GM18873 (cell line): Measurements from ENCODE around the gene BNIPL.

Experiments used
- ATAC-seq: cut with Tn5 transposase; IDR thresholded peaks from one replicate; pipeline ENCODE4 v1.9.1; 2021; ENCODE audit warnings: mild to moderate bottlenecking, moderate library complexity, moderate number of reproducible peaks; ENCODE audit not compliant: unreplicated experiment, low FRiP score

BNIPL gene

DNA sequence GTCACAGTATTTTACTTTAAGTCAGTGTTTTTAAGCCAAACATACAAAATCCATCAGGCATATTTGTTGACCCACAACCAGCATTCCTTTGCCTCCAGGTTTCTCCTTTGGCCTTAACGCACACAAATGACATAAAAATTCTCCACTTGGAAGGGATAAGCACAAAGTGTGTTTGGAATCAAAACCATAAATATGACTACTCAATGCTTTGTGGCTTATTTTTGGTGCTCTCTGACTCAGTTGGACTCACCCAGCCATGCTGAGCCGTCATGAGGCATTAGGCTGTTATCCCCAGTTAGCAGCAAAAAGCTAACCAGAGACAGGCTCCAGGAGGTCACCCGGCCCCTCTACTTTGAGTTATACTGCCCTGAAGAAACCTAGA lies 27.2 kb upstream of the BNIPL start:
- ATAC-seq, result no peak

DNA sequence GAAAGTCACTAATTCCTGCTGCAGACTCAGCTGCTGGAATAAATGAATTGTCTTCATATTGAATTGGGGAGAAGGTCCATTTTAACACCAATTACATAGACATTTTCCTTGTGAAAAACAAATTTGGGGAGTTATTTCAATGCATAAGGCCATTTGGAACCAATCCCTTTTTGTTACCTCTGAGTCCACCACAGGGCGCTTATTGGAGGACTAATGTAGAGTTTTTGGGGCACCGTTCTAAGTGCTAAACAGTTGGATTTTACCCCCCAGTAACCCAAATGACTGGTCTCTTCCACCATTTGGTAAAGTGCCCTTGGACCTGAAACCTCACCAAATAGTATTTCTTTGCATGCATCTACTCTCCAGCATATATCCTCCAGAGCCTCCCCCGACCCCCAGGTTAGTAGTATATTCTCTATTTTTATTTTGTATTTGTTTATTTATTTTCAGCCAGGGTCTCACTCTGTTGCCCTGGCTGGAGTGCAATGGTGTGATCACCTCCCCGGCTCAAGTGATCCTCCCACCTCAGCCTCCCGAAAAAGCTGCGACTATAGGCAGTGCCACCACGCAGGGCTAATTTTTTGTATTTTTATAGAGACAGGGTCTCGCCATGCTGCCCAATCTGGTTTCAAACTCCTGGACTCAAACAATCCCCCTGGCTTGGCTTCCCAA lies 26.6 kb upstream of the BNIPL start:
- ATAC-seq, result no peak

GRCh38 chr1:151010346-151010726 lies 26.1 kb upstream of the BNIPL start:
- ATAC-seq, result no peak

GRCh38 chr1:151011154-151011850 lies 25.1 kb upstream of the BNIPL start:
- no peak for ATAC-seq

DNA sequence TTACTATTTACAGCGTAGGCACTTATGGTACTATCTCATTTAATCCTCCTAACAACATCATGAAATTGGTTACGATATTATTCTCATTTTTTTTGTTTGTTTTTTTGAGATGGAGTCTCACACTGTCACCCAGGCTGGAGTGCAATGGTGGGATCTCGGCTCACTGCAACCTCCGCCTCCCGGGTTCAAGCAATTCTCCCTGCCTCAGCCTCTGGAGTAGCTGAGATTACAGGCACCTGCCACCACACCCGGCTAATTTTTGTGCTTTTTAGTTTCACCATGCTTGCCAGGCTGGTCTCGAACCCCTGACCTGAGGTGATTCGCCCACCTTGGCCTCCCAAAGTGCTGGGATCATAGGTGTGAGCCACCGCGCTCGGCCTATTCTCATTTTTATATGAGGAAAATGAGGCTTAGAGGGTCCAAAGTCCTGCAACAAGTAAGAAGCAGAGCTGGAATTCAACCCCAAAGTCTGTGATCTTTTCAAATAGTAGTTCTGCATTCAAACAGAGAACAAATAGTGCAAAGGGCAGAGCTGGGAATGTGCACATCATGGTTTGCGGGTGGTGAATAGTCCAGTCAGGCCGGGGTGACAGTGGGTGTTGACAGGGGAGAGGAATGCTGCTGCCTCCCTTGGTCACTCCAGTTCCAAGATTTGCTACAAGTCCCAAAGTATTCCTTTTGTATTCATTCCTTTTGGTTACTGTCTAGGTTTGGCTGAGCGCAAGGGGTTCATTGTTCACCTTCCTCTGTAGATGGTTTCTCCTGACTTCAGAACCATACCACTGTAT lies 23.5 kb upstream of the BNIPL start:
- ATAC-seq, result no peak

- no peak for ATAC-seq
Observed at GRCh38 chr1:151013518-151013917, 22.9 kb upstream of the BNIPL start.

GRCh38 chr1:151024540-151025146 lies 11.7 kb upstream of the BNIPL start:
- no peak for ATAC-seq

DNA sequence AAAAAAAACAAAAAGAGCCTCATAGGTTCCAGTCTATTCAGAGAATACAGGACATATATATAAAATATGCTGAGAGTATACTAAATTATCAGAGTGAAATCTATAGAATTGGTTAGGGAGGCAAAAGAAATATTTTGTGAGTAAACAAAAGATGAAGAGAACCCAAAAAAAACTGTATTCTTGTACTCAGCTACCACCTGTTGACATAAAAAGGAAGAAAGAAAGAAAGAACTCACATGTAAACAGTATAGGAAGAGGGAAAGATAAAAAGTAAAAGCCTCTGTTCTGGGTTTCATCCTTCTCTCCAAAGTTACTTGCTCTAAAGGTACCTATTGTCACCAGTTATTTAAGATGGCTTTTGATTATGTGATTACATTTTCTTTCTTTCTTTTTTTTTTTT lies 9.9 kb upstream of the BNIPL start:
- no peak for ATAC-seq

DNA sequence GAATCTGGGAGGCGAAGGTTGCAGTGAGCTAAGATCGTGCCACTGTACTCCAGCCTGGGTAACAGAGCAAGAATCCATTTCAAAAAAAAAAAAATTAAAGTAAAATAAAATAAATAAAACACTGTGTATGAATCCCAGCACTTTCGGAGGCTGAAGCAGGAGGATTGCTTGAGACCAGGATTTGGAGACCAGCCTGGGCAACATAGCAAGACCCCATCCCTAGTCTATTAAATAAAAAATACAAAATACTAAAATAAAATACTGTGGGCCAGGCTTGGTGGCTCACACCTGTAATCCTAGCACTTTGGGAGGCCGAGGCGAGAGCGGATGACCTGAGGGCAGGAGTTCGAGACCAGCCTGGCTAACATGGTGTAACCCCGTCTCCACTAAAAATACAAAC lies 4.2 kb upstream of the BNIPL start:
- no peak for ATAC-seq

DNA sequence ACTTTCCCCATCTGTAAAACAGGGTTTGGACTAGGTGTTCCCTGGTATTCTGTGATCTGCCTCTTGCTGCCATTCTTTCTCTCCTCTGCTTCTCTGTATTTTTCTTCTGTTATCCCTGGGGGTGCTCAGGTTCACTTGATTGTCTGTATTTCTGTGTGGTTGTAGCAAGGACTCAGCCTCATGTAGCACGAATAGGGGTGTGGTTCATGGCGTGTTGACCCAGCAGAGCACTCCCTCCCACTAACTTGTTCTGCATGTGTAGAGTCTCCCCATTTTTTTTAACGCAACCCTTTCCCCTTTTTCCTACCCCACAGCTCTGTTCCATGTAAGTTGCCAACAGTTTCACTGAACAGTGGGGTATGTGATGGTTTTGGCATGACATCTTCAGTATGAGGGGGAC lies 1.2 kb upstream of the BNIPL start:
- ATAC-seq, result no peak

- ATAC-seq, result no peak
Observed at GRCh38 chr1:151037032-151037431, 646 bp downstream of the BNIPL start.

DNA sequence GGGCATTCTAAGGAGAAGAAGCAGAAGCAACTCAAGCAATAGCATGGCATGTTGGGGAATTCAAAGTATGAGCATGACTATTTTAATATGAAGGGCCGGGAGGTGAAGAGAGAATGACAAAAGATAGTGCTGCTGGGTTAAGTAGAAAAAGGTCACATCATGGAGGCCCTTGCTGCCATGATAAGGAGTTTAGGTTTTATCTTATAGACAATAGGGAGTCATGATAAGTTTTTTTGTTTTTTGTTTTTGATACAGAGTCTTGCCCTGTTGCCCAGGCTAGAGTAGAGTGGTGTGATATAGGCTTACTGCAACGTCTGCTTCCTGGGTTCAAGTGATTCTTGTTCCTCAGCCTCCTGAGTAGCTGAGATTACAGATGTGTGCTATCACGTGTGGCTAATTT lies 3.1 kb downstream of the BNIPL start:
- ATAC-seq, result no peak

GRCh38 chr1:151043163-151043562 lies 6.8 kb downstream of the BNIPL start:
- ATAC-seq, result no peak

DNA sequence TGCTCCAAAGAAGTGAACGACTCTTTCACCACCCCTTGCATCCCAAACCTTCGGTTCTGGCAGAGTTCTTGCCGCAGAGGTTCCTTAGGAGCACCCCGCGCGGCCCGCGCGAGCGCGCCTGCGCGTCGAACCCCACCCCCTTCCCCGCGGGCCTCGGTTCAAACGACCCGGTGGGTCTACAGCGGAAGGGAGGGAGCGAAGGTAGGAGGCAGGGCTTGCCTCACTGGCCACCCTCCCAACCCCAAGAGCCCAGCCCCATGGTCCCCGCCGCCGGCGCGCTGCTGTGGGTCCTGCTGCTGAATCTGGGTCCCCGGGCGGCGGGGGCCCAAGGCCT lies 11.2 kb downstream of the BNIPL start, which contains the start of gene C1orf56:
TSS of gene C1orf56 (plus strand) at position 161 of the 334 bp plus-strand sequence. CDS start at position 258, 97 bp downstream.
- ATAC-seq, result peak; percentile 20

DNA sequence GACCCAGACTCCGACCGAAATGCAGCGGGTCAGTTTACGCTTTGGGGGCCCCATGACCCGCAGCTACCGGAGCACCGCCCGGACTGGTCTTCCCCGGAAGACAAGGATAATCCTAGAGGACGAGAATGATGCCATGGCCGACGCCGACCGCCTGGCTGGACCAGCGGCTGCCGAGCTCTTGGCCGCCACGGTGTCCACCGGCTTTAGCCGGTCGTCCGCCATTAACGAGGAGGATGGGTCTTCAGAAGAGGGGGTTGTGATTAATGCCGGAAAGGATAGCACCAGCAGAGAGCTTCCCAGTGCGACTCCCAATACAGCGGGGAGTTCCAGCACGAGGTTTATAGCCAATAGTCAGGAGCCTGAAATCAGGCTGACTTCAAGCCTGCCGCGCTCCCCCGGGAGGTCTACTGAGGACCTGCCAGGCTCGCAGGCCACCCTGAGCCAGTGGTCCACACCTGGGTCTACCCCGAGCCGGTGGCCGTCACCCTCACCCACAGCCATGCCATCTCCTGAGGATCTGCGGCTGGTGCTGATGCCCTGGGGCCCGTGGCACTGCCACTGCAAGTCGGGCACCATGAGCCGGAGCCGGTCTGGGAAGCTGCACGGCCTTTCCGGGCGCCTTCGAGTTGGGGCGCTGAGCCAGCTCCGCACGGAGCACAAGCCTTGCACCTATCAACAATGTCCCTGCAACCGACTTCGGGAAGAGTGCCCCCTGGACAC lies 11.7 kb downstream of the BNIPL start:
- ATAC-seq, result peak; percentile 48

DNA sequence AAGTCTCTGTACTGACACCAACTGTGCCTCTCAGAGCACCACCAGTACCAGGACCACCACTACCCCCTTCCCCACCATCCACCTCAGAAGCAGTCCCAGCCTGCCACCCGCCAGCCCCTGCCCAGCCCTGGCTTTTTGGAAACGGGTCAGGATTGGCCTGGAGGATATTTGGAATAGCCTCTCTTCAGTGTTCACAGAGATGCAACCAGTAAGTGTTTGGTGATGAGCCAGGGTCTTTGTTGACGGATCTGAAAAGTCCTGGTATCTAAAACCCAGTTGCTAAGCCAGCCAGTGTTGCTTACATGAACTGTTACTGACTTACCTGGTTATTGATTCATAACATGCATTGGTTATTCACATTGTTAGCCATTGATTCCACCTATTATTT lies 12.3 kb downstream of the BNIPL start:
- peak; percentile 5 for ATAC-seq

- no peak for ATAC-seq
Observed at GRCh38 chr1:151049458-151049857, 13.1 kb downstream of the BNIPL start.

DNA sequence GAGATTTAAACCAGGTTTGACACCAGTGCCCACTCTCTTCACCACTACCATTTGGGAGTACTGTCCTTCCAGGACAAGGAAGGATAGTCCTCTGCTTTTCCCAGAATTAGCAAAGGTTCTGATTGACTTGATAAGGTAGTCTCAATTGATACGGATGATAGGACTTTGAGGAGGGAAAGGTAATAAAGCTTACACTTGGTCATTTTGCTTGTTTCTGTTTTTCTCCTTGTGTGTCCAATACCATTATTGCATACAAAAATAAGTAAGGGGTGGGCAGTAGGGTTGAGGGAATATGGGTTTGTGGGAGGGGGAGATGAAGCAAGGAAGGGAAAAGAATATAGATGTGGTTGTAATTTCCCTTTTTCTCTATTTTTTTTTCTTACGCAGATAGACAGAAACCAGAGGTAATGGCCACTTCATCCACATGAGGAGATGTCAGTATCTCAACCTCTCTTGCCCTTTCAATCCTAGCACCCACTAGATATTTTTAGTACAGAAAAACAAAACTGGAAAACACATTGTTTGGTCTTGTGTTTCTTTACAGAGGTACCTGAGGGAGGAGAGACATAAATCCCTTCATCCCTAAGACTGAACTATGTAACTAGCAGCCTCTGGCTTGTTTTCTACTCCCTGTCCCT lies 13.8 kb downstream of the BNIPL start:
- no peak for ATAC-seq

DNA sequence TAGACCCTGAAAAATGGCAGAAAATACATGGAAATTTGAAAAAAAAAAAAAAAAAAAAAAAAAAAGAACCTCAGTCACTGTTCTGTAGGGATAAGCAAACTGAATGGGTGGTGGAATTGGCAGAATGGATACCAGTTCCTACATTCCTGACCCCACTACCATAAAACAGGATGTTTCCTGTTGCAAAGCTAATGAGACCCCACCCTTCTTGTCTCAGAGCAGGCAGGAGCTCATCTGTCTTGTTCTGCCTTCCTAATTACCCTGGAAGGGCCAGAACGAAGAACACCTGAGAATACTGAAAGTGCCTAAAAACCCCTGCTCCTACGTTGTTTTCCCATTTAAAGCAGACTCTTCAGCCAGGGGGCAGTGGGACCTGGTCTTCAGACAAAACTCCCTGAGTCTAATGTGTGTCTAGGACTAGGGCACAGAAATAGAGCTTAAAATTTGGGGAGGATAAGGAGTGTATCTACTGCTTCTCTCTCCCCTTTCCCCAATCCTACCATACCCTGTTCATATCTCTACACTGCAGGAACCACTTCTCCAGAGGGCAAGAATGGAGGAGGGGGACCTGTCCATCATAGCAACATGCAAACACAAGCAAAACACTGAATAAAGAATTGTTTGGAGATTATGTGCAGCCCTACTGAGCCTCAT lies 15.1 kb downstream of the BNIPL start:
- ATAC-seq, result no peak
